ENCODE data around the gene SHMT1. TPM values are rescaled to one million over a fixed set of nuclear protein-coding genes. Genes with fewer than 3 reads are reported as not detected.

Gene SHMT1
- total RNA-seq, 1 donor from 2014 or later: 7.9 TPM

DNA sequence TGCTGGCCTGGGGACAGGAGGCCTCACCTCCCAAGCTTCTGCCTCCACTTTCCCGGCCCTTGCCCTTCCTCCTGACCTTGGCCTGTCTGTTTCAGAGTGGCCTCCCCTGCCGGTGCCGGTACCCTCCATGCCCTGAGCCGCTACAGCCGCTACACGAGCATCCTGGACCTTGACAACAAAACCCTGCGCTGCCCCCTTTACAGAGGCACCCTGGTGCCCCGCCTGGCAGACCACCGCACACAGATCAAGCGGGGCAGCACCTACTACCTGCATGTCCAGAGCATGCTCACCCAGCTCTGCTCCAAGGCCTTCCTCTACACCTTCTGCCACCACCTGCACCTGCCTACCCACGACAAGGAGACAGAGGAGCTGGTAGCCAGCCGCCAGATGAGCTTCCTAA is 40.8 kb downstream of the SHMT1 start:
- TF ChIP-seq, protein P1, sequence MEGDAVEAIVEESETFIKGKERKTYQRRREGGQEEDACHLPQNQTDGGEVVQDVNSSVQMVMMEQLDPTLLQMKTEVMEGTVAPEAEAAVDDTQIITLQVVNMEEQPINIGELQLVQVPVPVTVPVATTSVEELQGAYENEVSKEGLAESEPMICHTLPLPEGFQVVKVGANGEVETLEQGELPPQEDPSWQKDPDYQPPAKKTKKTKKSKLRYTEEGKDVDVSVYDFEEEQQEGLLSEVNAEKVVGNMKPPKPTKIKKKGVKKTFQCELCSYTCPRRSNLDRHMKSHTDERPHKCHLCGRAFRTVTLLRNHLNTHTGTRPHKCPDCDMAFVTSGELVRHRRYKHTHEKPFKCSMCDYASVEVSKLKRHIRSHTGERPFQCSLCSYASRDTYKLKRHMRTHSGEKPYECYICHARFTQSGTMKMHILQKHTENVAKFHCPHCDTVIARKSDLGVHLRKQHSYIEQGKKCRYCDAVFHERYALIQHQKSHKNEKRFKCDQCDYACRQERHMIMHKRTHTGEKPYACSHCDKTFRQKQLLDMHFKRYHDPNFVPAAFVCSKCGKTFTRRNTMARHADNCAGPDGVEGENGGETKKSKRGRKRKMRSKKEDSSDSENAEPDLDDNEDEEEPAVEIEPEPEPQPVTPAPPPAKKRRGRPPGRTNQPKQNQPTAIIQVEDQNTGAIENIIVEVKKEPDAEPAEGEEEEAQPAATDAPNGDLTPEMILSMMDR (IDR thresholded peaks at IDR 0.05; ENCODE audit: partially characterized antibody, unreplicated experiment): no peak
- H3K4me1 Mint-ChIP-seq (ENCODE audit: low read depth, unreplicated experiment): peaks cover 11% of the 10 kb centered on the region
- peaks cover 2% of the 10 kb centered on the region for H3K27me3 Mint-ChIP-seq (ENCODE audit: unreplicated experiment)
- DNase-seq: no peak
- H3K9me3 Mint-ChIP-seq (ENCODE audit: unreplicated experiment): peaks cover 1% of the 10 kb centered on the region
- H3K27ac Mint-ChIP-seq (ENCODE audit: unreplicated experiment): no peak overlapping the region
- H3K36me3 Mint-ChIP-seq (ENCODE audit: unreplicated experiment): no peaks in the 10 kb centered on the region
- no peak overlapping the region for H3K4me3 Mint-ChIP-seq (ENCODE audit: unreplicated experiment)

DNA sequence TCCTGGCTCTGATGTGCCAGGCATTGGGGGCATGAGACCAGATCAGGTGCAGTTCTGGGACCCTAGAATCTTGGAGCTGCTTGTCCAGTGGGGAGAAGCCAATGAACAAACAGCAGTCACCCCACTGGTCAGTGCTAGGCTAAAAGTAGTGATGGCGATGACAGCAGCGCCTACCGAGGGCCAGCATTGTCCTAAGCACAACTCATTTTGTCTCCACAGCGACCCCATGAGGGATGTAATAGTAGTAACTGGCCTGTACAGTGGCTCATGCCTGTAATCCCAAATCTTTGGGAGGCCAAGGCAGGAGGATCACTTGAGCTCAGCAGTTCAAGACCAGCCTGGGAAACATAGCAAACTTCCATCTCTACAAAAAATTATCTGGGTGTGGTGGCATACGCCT is 42.0 kb downstream of the SHMT1 start:
- Mint-ChIP-seq H3K4me3 (ENCODE audit: unreplicated experiment) (no peak overlapping the region), H3K36me3 (ENCODE audit: unreplicated experiment) (no peaks in the 10 kb centered on the region), H3K9me3 (ENCODE audit: unreplicated experiment) (peaks cover 1% of the 10 kb centered on the region), H3K27me3 (ENCODE audit: unreplicated experiment) (peaks cover under 1% of the 10 kb centered on the region), H3K27ac (ENCODE audit: unreplicated experiment) (no peak overlapping the region), H3K4me1 (ENCODE audit: low read depth, unreplicated experiment) (peaks cover 11% of the 10 kb centered on the region)
- no peak for DNase-seq
- TF ChIP-seq, protein P1 (IDR thresholded peaks at IDR 0.05; ENCODE audit: partially characterized antibody, unreplicated experiment): peak; percentile 12

DNA sequence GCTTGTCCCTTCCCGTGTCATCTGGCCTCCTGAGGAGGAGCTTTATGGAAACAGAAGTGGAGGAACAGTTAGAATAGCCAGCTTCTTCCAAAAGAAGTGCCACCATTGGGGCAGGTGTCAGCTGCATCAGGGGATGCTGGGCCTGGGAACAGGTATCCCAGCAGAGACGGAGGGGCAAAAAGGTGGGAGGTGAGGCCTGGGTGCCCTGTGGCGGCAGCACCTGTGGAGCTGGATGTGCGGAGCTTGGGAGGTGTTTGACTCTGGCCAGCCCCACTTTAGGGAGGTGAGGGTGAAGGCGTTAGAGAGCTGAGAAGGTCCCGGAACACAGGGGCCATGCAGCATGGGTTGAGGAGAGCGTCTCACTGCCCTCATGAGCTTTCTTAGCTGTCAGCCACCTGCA is 43.0 kb downstream of the SHMT1 start:
- Mint-ChIP-seq H3K4me3 (ENCODE audit: unreplicated experiment) (peak overlapping the region; percentile 26), H3K27me3 (ENCODE audit: unreplicated experiment) (no peaks in the 10 kb centered on the region), H3K36me3 (ENCODE audit: unreplicated experiment) (no peaks in the 10 kb centered on the region), H3K9me3 (ENCODE audit: unreplicated experiment) (peaks cover 1% of the 10 kb centered on the region), H3K4me1 (ENCODE audit: low read depth, unreplicated experiment) (peaks cover 16% of the 10 kb centered on the region), H3K27ac (ENCODE audit: unreplicated experiment) (no peak overlapping the region)
- DNase-seq: no peak
- TF ChIP-seq, protein P1 (IDR thresholded peaks at IDR 0.05; ENCODE audit: partially characterized antibody, unreplicated experiment): no peak

DNA sequence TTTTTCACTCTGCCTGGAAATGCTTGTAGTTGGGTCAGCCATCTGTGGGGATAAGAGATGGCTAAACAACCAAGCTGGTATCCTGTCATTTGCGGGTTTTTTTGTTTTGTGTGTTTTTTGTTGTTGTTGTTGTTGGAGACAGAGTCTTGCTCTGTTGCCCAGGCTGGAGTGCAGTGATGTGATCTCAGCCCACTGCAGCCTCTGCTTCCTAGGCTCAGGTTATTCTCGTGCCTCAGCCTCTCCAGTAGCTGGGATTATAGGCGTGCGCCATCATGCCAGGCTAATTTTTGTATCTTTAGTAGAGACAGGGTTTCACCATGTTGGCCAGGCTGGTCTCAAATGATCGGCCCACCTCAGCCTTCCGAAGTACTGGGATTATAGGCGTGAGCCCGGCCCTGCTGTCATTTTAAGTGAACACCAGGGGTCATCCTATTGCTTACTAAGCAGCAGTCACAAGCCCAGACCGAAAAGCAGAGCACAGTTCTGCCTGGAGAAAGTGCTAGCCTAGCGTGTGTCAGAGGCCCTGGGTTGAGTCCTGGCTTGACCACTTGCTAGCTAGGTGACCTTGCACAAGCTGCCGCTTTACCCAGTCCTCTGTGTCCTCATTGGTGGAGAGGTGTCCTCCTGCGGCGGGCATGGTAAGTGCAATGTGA is 43.6 kb downstream of the SHMT1 start:
- Mint-ChIP-seq H3K27ac (ENCODE audit: unreplicated experiment) (no peak overlapping the region), H3K9me3 (ENCODE audit: unreplicated experiment) (peaks cover 3% of the 10 kb centered on the region), H3K36me3 (ENCODE audit: unreplicated experiment) (no peaks in the 10 kb centered on the region), H3K4me1 (ENCODE audit: low read depth, unreplicated experiment) (peaks cover 16% of the 10 kb centered on the region), H3K27me3 (ENCODE audit: unreplicated experiment) (peaks cover 3% of the 10 kb centered on the region), H3K4me3 (ENCODE audit: unreplicated experiment) (peak overlapping the region; percentile 38)
- TF ChIP-seq, protein P1 (IDR thresholded peaks at IDR 0.05; ENCODE audit: partially characterized antibody, unreplicated experiment): peak; percentile 52
- DNase-seq: peak; percentile 70

DNA sequence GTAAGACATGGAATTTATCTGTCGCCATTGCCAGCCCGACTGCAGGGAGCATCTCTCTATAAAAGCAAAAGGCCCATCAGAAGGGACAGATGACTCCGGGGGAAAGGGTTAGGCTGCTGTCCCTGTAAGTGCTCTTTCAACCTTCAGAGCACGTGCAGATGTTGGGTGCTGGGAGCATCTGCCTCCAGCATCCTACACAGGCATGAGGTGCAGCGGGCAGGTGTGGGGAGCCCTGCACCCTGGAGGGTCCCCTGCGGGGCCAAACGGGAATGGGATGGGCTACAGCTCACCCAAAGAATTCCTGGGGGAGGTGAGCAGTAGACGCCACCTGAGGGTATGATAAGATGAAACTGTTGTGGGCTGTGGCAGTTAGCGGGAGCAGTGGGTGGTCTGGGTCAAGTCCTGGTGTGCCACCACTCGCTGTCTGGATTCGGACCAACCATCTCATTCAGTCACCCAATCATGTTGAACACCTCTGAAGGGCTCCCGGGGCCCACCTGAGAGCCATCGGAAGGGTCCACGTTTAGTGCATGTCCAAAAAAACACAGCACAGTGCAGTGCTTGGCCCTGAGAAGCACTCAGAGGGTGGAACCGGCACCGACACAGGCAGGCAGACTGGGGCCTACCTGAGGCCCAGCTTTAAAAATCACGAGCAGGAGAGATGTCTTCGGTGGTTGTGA is 44.4 kb downstream of the SHMT1 start:
- no peaks in the 10 kb centered on the region for H3K36me3 Mint-ChIP-seq (ENCODE audit: unreplicated experiment)
- no peak overlapping the region for H3K4me3 Mint-ChIP-seq (ENCODE audit: unreplicated experiment)
- peaks cover 16% of the 10 kb centered on the region for H3K4me1 Mint-ChIP-seq (ENCODE audit: low read depth, unreplicated experiment)
- TF ChIP-seq, protein P1 (IDR thresholded peaks at IDR 0.05; ENCODE audit: partially characterized antibody, unreplicated experiment): no peak
- H3K27me3 Mint-ChIP-seq (ENCODE audit: unreplicated experiment): peaks cover 3% of the 10 kb centered on the region
- H3K27ac Mint-ChIP-seq (ENCODE audit: unreplicated experiment): peak overlapping the region; percentile 59
- DNase-seq: no peak
- peaks cover 5% of the 10 kb centered on the region for H3K9me3 Mint-ChIP-seq (ENCODE audit: unreplicated experiment)
